ENCODE measurements around the gene MAGI2. TPM values are rescaled to one million over a fixed set of nuclear protein-coding genes. Genes with fewer than 3 reads are reported as not detected.

MAGI2 gene
- total RNA-seq, 1 donor from 2014 or later = 5.4 TPM

DNA sequence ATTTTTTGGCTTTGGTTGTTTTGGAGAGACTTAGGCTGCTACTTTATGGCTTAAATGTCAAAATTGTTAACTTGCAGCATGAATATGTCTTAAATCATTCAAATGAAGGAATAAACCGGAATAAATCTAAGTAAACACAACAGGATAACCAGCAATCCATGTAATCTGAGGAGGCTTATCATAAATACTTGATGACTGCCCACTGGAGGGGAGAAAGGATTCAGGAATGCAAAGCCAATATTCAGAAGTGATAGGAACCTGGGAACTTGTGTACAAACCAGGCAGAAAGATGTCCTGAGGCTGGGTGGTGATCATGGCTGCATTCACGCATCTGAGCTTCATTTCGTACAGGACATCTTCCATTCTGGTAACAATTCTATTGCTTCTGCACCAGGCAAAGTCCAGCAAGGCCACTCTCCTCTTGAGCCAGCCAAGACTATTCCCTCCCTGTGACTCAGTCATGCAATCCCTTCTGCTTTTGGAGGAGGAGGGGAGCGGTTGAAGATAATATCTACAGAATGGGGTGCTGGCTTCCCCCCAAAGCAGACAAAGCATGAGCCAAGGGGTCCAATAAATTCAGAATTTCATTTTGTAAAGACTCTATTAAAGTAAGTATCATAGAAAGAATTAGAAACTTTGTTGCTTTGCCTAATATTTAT, 1280.4 kb downstream of the MAGI2 start:
- FAIRE-seq (no peak), DNase-seq (ENCODE audit: low read depth) (no peak)
- H3K9me3 Mint-ChIP-seq (ENCODE audit: unreplicated experiment) = no peaks in the 10 kb centered on the region
- H3K27me3 Mint-ChIP-seq (ENCODE audit: low read depth, unreplicated experiment) = no peaks in the 10 kb centered on the region
- H3K4me1 Mint-ChIP-seq (ENCODE audit: low read depth, unreplicated experiment) = peaks cover 2% of the 10 kb centered on the region
- no peaks in the 10 kb centered on the region for H3K36me3 ChIP-seq (ENCODE audit: insufficient read depth, low read length)
- H3K27me3 ChIP-seq (ENCODE audit: insufficient read depth, low read length) = no peaks in the 10 kb centered on the region
- no peak overlapping the region for H3K9ac ChIP-seq (ENCODE audit: low read length)
- H3K27ac ChIP-seq (ENCODE audit: low read depth, low read length) = no peak overlapping the region
- H2AFZ ChIP-seq (ENCODE audit: low read depth, low read length) = peak overlapping the region; percentile 45
- H3K4me2 ChIP-seq (ENCODE audit: low read length) = no peak overlapping the region
- no peak overlapping the region for H3K4me3 Mint-ChIP-seq (ENCODE audit: unreplicated experiment)
- no peak overlapping the region for H3K4me3 ChIP-seq (ENCODE audit: insufficient read depth, low read depth, low read length)
- TF ChIP-seq, protein P1, sequence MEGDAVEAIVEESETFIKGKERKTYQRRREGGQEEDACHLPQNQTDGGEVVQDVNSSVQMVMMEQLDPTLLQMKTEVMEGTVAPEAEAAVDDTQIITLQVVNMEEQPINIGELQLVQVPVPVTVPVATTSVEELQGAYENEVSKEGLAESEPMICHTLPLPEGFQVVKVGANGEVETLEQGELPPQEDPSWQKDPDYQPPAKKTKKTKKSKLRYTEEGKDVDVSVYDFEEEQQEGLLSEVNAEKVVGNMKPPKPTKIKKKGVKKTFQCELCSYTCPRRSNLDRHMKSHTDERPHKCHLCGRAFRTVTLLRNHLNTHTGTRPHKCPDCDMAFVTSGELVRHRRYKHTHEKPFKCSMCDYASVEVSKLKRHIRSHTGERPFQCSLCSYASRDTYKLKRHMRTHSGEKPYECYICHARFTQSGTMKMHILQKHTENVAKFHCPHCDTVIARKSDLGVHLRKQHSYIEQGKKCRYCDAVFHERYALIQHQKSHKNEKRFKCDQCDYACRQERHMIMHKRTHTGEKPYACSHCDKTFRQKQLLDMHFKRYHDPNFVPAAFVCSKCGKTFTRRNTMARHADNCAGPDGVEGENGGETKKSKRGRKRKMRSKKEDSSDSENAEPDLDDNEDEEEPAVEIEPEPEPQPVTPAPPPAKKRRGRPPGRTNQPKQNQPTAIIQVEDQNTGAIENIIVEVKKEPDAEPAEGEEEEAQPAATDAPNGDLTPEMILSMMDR (IDR thresholded peaks at IDR 0.05; ENCODE audit: insufficient read depth, low read depth, low read length) = no peak
- no peak for TF ChIP-seq EZH2 (IDR thresholded peaks at IDR 0.05; ENCODE audit: insufficient read depth, low read length)
- no peaks in the 10 kb centered on the region for H3K9me3 ChIP-seq (ENCODE audit: insufficient read depth, low read depth, low read length)
- H3K36me3 Mint-ChIP-seq (ENCODE audit: low read depth, unreplicated experiment) = no peaks in the 10 kb centered on the region
- no peaks in the 10 kb centered on the region for H4K20me1 ChIP-seq (ENCODE audit: insufficient read depth, low read length)
- no peak overlapping the region for H3K27ac Mint-ChIP-seq (ENCODE audit: unreplicated experiment)
- H3K79me2 ChIP-seq (ENCODE audit: insufficient read depth, low read length) = no peaks in the 10 kb centered on the region
- H3K4me1 ChIP-seq (ENCODE audit: insufficient read depth, low read length) = no peaks in the 10 kb centered on the region

DNA sequence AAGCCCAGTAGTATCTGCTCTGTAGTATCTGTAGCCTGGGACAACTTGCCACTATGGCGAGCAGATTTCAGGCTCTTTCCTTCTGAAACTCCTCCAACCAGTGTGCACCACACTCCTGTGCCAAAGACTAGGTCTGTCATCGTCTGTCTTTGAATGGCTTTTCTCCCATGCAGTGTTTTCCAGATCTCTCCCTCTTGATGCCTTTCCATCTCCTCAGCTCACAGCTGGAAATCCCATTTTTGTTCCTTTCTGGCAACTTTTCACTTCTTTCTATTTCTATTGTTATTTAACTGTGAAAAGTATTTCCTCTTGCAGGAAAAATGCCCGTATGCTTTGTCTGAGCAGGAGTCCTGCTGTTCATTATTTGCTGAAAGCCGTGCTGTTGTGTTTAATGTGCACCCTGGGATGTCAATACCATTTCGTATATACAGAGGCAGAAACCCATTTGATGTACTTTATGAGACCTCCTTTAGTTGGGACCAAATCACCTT, 1281.2 kb downstream of the MAGI2 start:
- Mint-ChIP-seq H3K27me3 (ENCODE audit: low read depth, unreplicated experiment) (no peaks in the 10 kb centered on the region), H3K4me3 (ENCODE audit: unreplicated experiment) (no peak overlapping the region), H3K9me3 (ENCODE audit: unreplicated experiment) (no peaks in the 10 kb centered on the region), H3K27ac (ENCODE audit: unreplicated experiment) (no peak overlapping the region), H3K36me3 (ENCODE audit: low read depth, unreplicated experiment) (no peaks in the 10 kb centered on the region), H3K4me1 (ENCODE audit: low read depth, unreplicated experiment) (peaks cover 2% of the 10 kb centered on the region)
- no peak for TF ChIP-seq EZH2 (IDR thresholded peaks at IDR 0.05; ENCODE audit: insufficient read depth, low read length)
- TF ChIP-seq, protein P1 (IDR thresholded peaks at IDR 0.05; ENCODE audit: insufficient read depth, low read depth, low read length) = no peak
- DNase-seq (ENCODE audit: low read depth) (no peak), FAIRE-seq (no peak)
- no peak overlapping the region for H3K4me2 ChIP-seq (ENCODE audit: low read length)
- no peaks in the 10 kb centered on the region for H3K79me2 ChIP-seq (ENCODE audit: insufficient read depth, low read length)
- H3K9me3 ChIP-seq (ENCODE audit: insufficient read depth, low read depth, low read length) = no peaks in the 10 kb centered on the region
- H3K27ac ChIP-seq (ENCODE audit: low read depth, low read length) = no peak overlapping the region
- no peaks in the 10 kb centered on the region for H3K36me3 ChIP-seq (ENCODE audit: insufficient read depth, low read length)
- H2AFZ ChIP-seq (ENCODE audit: low read depth, low read length) = peak overlapping the region; percentile 45
- H3K9ac ChIP-seq (ENCODE audit: low read length) = no peak overlapping the region
- H4K20me1 ChIP-seq (ENCODE audit: insufficient read depth, low read length) = no peaks in the 10 kb centered on the region
- no peaks in the 10 kb centered on the region for H3K27me3 ChIP-seq (ENCODE audit: insufficient read depth, low read length)
- no peaks in the 10 kb centered on the region for H3K4me1 ChIP-seq (ENCODE audit: insufficient read depth, low read length)
- H3K4me3 ChIP-seq (ENCODE audit: insufficient read depth, low read depth, low read length) = no peak overlapping the region

DNA sequence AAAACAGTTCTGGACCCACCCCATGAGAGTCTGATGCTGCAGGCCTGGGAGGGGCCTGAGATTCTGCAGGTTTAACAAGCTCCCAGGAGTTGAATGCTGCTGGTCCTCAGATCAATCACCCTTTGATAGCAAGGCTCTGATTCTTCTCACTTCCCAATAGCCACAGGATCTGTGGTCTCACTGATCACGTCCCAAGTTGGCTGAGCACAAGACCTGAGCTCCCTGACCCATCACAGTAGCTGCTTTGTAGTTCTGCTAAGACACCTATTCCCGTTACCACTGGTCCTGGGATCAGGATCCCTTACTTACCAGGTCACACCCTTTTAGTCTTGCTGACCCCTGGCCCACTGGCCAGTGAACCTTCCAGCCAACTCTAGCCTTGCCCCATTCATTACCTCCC, 1282.1 kb downstream of the MAGI2 start:
- no peak for TF ChIP-seq EZH2 (IDR thresholded peaks at IDR 0.05; ENCODE audit: insufficient read depth, low read length)
- TF ChIP-seq, protein P1 (IDR thresholded peaks at IDR 0.05; ENCODE audit: insufficient read depth, low read depth, low read length) = no peak
- H3K79me2 ChIP-seq (ENCODE audit: insufficient read depth, low read length) = no peaks in the 10 kb centered on the region
- Mint-ChIP-seq H3K4me1 (ENCODE audit: low read depth, unreplicated experiment) (peaks cover 2% of the 10 kb centered on the region), H3K27me3 (ENCODE audit: low read depth, unreplicated experiment) (no peaks in the 10 kb centered on the region), H3K4me3 (ENCODE audit: unreplicated experiment) (no peak overlapping the region), H3K9me3 (ENCODE audit: unreplicated experiment) (no peaks in the 10 kb centered on the region), H3K27ac (ENCODE audit: unreplicated experiment) (no peak overlapping the region), H3K36me3 (ENCODE audit: low read depth, unreplicated experiment) (no peaks in the 10 kb centered on the region)
- H2AFZ ChIP-seq (ENCODE audit: low read depth, low read length) = no peak overlapping the region
- H3K4me2 ChIP-seq (ENCODE audit: low read length) = no peak overlapping the region
- no peaks in the 10 kb centered on the region for H4K20me1 ChIP-seq (ENCODE audit: insufficient read depth, low read length)
- no peak overlapping the region for H3K9ac ChIP-seq (ENCODE audit: low read length)
- H3K27ac ChIP-seq (ENCODE audit: low read depth, low read length) = no peak overlapping the region
- no peaks in the 10 kb centered on the region for H3K4me1 ChIP-seq (ENCODE audit: insufficient read depth, low read length)
- H3K4me3 ChIP-seq (ENCODE audit: insufficient read depth, low read depth, low read length) = no peak overlapping the region
- no peak for FAIRE-seq
- DNase-seq (ENCODE audit: low read depth) = no peak
- H3K27me3 ChIP-seq (ENCODE audit: insufficient read depth, low read length) = no peaks in the 10 kb centered on the region
- H3K36me3 ChIP-seq (ENCODE audit: insufficient read depth, low read length) = no peaks in the 10 kb centered on the region
- H3K9me3 ChIP-seq (ENCODE audit: insufficient read depth, low read depth, low read length) = no peaks in the 10 kb centered on the region

Data from astrocyte (in vitro differentiated cells and primary cell).